ENCODE measurements around the gene AHR.

Gene AHR

GRCh38 chr7:17304926-17305325 is 6.5 kb downstream of the AHR start:
- peak; percentile 93 for DNase-seq

- DNase-seq: no peak
Observed at GRCh38 chr7:17305387-17306171, 7.1 kb downstream of the AHR start.

DNA sequence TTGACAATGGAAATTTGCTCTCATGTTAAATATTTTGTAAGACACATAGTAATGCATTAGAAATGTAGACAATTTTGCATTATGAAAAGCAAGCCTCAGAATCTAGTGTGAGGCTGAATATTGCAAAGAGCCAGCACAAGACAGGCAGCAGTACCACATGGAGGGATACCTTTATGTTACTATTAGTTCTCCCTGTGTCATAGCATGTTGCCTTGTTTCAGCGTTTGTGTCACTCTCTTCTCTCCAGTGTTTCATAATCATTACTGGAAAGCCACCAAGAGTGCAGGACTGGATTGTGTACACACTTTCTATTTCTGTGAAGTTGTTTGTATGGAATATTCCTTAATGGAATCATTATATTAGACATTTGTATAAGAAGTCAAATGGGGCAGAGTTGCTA is 8.5 kb downstream of the AHR start:
- peak; percentile 28 for DNase-seq

GRCh38 chr7:17307558-17307957 is 9.1 kb downstream of the AHR start:
- no peak for DNase-seq

DNA sequence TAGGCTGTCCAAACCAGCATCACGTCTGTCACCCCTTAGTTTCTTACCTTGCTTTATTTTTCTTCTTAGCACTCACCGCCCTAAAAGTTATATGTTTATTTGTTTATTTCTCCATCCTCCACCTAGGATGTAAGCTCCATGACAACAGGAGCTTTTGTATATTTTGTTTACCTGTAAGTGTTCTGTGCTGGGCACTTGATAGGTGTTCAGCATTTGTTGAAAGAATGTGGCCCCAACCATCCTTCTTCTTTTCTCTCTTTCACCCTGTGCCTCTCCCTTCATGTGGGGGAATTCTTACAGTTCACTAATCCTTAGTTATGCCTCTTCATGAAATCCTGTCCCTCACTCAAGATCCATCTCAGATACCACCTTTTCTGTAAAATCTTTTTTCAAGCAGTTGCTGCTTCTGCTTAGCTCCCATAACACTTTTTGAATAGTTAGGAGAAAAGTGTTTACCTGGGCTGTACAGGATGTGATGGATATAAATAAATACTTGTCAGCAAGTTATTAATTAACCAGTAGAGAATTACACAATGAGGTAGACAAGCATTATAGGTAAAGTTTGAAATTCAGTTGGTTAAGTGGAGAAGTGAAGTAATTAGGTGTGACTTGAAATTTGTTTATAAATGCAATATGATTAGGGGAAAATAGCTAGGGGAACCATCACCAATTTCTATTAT is 9.7 kb downstream of the AHR start:
- DNase-seq: no peak

DNA sequence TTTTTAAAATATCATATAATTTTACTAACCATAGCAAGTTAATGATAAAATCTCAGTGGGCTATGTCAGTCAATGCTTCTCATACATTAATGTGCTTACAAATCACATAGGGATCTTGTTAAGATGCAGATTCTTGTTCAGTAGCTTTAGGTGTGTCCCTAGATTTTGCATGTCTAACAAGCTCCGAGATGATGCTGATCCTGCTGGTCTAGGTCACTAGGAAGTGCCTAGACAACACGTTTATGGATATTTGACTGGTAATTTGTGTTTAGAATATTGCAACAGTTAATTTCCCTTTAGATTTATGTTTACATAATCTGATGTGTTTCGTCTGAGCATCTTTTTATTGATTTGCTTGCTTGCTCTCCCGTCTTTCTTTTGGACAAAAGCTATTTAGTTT is 12.7 kb downstream of the AHR start:
- DNase-seq: no peak

DNA sequence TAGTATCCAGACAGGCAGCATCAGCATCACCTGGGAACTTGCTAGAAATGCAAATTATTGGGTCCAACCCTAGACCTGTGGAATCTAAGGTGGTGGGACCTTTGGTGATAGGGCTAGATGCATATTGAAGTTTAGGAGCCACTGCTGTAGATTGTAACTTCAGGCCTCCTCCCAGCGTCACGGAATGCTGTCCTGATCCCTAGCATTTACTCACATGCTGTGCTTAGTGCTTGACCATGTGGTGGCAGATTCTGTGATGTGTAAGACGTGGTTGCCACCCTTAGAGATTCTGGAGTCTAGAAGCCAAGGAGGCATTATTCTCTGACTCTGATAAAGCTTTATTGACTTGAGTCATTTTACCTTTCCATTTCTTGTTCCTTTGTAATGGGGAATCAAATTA is 13.5 kb downstream of the AHR start:
- no peak for DNase-seq

DNA sequence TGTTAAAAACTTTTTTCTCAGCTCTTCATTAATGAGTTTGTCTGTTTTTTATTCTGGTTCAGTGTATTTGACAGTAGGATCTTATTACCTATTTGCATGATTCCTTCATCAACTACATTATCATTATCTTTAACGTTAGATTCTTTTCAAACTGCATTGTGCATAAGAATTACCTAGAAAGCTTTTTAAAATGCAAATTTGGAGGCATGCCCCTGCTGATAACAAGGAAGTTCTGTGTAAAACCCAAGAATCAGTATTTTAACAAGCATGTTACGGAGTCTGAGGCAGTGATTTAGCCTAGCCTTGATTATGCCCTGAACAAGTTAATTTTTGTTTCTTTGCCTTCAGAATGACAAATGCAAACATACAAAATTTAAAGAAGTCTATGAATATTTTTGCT is 14.2 kb downstream of the AHR start:
- no peak for DNase-seq

DNA sequence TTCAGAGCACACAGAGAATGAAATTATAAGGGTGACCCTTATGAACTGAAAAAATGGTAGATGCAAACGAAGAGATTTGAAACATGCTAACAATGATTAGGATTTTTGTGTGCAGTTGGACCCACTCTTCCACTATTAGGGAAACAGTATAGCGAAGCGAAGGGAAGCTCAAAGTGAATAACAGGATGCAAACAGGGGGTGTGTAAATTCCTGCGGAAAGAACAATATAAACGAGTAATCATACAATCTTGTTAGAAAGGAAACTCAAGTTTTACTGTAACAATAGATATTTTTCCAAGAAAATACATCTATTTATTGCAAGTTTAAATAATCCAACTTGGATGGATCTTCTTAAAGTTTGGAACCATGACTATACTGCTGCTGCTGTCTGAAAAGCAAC is 14.7 kb downstream of the AHR start:
- DNase-seq: no peak

DNA sequence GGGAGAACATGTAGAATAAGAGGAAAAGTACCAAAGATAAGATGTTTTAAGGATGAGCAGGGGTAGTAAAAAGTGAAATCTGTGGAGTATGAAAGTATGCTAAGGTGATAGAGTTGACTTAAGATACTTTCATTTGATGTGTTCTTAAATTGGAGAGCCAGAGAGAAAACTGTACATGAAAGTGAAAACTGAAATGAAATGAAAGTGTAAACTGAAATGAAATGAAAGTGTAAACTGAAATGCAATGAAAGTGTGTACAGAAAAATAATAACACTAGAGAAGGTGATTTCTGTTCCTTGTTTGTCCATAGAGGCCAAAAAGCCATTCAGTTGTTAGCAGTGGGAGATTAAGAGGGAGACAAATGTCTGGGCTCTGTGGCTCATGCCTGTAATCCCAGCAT is 17.5 kb downstream of the AHR start:
- DNase-seq: no peak

DNA sequence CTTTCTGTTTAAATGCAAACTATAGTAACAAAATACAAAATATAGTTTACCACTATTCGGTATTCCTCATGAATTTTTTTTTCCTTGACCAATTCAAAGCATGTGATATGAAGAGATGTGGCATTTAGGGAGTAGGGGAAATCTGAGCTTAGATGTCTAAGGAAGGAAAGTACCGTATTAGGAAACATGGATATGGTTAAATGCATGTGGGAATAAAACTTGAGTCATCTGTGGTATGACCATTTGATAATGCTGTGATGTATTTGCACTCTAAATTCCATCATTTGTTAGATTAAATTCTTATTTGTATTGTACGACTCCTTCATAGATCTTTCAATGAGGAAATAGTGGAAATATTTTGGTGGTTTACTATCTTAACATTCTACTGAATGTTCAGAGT is 19.7 kb downstream of the AHR start:
- DNase-seq: peak; percentile 88

- DNase-seq: no peak
Observed at GRCh38 chr7:17319164-17320101, 21.0 kb downstream of the AHR start.

GRCh38 chr7:17320102-17320497 is 21.6 kb downstream of the AHR start:
- no peak for DNase-seq

DNA sequence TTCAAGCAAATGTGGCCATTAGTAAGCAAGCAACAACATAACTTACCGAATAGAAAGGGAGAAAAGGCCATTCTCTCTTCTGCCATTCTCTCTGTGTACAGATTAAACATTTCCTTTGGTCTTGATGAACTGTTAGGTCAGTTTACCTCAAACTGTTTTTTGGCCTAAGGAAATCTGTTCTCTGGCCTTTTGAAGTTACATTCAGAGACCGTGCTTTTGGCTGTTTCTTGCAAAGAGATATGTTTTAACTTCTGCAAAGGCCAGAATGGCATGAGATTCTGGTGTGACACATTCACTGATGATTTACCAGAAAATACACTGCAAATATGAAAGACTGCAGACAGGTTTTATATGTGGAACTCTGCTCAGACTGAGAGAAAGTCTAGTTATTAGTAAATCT is 22.2 kb downstream of the AHR start:
- no peak for DNase-seq

GRCh38 chr7:17325364-17325763 is 26.9 kb downstream of the AHR start:
- DNase-seq: peak; percentile 51

DNA sequence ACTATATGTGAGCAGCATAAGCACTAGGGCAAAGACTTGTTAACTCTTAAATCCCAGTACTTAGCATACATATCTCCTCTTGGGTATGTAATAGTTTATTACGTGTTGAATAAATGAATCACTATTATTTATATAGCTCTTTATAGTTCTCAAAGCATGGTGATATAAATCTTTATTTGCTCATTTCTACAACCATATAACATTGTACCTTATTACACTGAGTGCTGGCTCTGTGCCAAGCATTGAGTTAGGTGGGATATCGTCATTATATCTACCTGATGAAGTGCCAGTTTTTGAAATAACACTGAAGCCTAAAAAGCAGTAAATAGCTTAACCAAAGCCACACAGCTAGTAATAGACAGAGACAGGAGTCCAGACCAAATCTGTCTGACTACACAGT is 27.9 kb downstream of the AHR start:
- no peak for DNase-seq

- DNase-seq: no peak
Observed at GRCh38 chr7:17328641-17329040, 30.2 kb downstream of the AHR start.

DNA sequence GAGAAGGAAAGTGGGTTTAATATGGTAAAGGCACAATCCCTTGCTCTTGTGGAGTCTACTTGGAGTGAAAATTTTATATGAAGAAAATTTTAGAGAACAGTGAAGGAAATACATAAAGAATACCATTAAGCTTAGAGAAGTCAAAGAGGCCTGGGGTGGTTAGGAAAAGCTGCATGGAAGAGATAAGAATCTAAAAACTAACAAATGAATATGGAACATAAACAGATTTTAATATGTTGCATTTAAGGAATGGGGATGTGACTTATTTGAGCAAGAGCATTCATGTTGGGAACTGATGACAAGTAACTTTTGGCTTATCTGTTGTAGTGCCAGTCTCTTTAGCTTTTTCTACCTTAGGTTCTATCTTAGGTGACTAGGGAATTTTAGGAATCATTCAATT is 31.0 kb downstream of the AHR start:
- DNase-seq: no peak

DNA sequence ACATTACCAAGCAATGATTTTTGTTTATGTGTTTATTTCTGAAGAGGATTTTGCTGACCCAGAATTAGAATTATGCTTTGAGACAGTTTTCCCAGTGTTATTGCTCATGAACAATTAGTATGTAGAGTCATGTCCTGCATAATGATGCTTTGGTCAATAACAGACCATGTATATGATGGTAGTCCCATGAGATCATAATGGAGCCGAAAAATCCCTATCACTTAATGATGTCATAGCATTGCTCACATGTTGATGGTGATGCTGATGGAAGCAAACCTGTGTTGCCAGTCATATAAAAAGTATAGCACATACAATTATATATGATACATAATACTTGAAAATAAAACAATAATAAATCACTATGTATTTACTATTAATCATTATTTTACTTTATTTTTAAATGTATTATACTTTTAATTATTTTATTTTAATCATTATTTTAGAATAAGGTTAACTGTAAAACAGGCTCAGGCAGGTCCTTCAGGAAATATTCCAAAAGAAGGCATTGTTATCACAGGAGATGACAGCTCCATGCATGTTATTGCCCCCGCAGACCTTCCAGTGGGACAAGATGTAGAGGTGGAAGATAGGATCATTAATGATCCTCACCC is 33.5 kb downstream of the AHR start:
- no peak for DNase-seq

GRCh38 chr7:17333221-17333620 is 34.8 kb downstream of the AHR start:
- DNase-seq: peak; percentile 72

- no peak for DNase-seq
Observed at GRCh38 chr7:17336168-17336567, 37.7 kb downstream of the AHR start.

DNA sequence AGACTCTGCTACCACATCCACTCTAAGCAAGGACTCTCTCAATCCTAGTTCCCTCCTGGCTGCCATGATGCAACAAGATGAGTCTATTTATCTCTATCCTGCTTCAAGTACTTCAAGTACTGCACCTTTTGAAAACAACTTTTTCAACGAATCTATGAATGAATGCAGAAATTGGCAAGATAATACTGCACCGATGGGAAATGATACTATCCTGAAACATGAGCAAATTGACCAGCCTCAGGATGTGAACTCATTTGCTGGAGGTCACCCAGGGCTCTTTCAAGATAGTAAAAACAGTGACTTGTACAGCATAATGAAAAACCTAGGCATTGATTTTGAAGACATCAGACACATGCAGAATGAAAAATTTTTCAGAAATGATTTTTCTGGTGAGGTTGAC is 40.7 kb downstream of the AHR start:
- DNase-seq: no peak

DNA sequence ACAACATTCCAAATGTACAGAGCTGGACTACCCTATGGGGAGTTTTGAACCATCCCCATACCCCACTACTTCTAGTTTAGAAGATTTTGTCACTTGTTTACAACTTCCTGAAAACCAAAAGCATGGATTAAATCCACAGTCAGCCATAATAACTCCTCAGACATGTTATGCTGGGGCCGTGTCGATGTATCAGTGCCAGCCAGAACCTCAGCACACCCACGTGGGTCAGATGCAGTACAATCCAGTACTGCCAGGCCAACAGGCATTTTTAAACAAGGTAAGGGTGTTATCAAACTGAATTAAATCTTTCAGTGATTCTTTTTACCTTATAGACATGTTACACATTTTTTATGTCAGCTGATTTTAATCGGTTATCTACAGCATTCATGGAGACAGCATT is 41.5 kb downstream of the AHR start:
- DNase-seq: no peak
